Measurements from ENCODE around the gene PAX8. TPM values are rescaled to one million over a fixed set of nuclear protein-coding genes. Genes with fewer than 3 reads are reported as not detected.

Gene PAX8
- total RNA-seq, 1 donor from 2014 or later, result 1.4 TPM

DNA sequence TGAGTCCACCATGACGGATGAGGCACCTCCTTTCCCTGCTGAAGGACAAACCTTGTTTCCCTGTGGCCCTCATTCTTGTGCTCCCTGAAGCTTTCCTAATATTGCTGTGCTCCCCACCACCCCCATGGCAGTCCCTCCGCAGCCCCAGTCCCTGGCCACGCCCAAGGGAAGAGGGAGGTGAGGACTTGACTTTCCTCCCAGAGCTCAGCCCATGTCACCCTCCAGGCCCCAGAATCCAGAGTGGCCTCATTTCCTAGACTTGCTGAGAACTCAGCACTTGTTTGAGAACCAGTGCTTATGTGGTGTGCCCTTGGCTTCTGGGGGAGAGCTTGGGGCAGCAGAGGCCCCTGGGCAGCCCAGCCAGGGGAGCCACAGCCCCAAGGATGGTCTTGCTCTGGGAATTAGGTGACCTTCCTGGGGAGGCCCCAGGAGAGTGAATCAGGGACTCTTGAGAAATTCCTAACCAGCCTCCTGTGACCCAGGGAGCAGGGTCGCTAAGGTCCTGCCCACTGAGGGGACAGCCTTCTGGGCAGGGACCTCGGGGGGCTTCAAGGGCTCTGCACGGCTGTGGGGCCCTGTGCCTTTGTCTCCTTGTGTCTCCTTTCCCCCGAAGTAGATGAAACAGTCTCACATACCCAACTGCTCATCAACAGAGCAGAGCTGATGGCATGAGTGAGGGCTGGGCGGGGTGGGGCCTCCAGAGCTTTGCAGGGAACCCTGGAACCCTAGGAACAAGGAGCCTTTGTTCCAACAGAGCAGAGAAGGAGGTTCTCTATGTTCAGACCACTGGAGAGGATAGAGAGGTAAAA, 77.0 kb downstream of the PAX8 start:
- peaks cover under 1% of the 10 kb centered on the region for H3K36me3 Mint-ChIP-seq (ENCODE audit: unreplicated experiment)
- H3K4me1 Mint-ChIP-seq (ENCODE audit: low read depth, unreplicated experiment), result no peaks in the 10 kb centered on the region
- H3K27ac Mint-ChIP-seq (ENCODE audit: unreplicated experiment), result no peak overlapping the region
- H3K27me3 Mint-ChIP-seq (ENCODE audit: unreplicated experiment), result peaks cover 11% of the 10 kb centered on the region
- H3K4me3 Mint-ChIP-seq (ENCODE audit: unreplicated experiment), result no peak overlapping the region
- DNase-seq, result no peak
- TF ChIP-seq, protein P1, sequence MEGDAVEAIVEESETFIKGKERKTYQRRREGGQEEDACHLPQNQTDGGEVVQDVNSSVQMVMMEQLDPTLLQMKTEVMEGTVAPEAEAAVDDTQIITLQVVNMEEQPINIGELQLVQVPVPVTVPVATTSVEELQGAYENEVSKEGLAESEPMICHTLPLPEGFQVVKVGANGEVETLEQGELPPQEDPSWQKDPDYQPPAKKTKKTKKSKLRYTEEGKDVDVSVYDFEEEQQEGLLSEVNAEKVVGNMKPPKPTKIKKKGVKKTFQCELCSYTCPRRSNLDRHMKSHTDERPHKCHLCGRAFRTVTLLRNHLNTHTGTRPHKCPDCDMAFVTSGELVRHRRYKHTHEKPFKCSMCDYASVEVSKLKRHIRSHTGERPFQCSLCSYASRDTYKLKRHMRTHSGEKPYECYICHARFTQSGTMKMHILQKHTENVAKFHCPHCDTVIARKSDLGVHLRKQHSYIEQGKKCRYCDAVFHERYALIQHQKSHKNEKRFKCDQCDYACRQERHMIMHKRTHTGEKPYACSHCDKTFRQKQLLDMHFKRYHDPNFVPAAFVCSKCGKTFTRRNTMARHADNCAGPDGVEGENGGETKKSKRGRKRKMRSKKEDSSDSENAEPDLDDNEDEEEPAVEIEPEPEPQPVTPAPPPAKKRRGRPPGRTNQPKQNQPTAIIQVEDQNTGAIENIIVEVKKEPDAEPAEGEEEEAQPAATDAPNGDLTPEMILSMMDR (IDR thresholded peaks at IDR 0.05; ENCODE audit: partially characterized antibody, unreplicated experiment), result no peak
- H3K9me3 Mint-ChIP-seq (ENCODE audit: unreplicated experiment), result peaks cover 3% of the 10 kb centered on the region

DNA sequence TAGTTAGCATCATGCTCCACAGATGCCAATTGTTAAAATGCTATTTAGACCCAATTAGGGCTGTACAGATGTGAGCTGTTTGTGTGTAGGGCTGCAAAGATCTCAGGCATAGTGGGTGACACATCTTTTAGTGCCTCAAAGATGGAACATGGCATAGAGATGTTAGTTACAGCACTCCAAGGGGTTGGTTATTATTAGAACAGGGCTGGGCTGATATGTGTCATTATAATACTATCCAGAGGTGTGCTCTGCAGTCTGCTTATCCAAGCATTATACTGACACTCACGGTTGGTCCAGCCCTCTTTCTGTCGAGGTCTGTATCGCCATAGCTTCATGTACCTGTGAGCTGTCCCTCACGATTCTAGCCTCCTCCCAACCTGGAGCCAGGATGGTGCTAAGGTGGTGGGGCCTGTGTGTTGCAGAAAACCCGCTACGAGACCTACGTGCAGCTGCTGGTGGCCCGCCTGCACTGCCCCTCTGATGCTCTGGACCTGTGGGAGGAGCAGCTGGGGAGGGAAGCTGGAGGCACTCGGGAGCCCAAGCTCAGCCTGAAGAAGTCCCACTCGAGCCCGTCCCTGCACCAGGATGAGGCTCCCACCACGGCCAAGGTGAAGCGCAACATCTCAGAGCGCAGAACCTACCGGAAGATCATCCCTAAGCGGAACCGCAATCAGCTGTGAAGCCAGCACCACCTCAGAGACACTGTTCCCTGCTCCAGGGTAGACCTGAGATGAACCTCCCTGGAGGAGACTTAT, 77.8 kb downstream of the PAX8 start:
- H3K27ac Mint-ChIP-seq (ENCODE audit: unreplicated experiment), result no peak overlapping the region
- TF ChIP-seq, protein P1 (IDR thresholded peaks at IDR 0.05; ENCODE audit: partially characterized antibody, unreplicated experiment), result no peak
- peaks cover 6% of the 10 kb centered on the region for H3K36me3 Mint-ChIP-seq (ENCODE audit: unreplicated experiment)
- no peak for DNase-seq
- H3K4me3 Mint-ChIP-seq (ENCODE audit: unreplicated experiment), result no peak overlapping the region
- H3K27me3 Mint-ChIP-seq (ENCODE audit: unreplicated experiment), result peaks cover 11% of the 10 kb centered on the region
- H3K4me1 Mint-ChIP-seq (ENCODE audit: low read depth, unreplicated experiment), result no peaks in the 10 kb centered on the region
- H3K9me3 Mint-ChIP-seq (ENCODE audit: unreplicated experiment), result peaks cover 5% of the 10 kb centered on the region

DNA sequence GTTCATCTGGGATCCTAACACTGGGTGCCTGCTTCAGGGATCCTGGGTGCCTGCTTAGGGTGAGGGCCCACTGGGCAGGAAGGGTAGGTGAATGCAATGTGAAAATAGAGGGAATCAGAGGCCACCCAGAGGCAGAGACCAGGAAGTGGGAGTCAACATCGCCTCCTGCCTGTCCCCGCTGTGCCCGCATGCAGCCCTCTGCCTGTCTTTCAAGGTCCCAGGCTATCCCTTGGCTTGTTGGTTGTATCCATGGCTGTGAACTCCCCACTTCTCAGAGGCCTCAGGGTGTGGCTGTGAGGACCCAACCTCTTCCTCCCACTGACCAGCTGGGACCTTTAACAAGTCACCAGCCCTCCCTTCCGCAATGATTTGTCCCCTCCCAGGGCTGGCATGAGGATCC, 78.5 kb downstream of the PAX8 start:
- H3K27me3 Mint-ChIP-seq (ENCODE audit: unreplicated experiment), result peaks cover 9% of the 10 kb centered on the region

DNA sequence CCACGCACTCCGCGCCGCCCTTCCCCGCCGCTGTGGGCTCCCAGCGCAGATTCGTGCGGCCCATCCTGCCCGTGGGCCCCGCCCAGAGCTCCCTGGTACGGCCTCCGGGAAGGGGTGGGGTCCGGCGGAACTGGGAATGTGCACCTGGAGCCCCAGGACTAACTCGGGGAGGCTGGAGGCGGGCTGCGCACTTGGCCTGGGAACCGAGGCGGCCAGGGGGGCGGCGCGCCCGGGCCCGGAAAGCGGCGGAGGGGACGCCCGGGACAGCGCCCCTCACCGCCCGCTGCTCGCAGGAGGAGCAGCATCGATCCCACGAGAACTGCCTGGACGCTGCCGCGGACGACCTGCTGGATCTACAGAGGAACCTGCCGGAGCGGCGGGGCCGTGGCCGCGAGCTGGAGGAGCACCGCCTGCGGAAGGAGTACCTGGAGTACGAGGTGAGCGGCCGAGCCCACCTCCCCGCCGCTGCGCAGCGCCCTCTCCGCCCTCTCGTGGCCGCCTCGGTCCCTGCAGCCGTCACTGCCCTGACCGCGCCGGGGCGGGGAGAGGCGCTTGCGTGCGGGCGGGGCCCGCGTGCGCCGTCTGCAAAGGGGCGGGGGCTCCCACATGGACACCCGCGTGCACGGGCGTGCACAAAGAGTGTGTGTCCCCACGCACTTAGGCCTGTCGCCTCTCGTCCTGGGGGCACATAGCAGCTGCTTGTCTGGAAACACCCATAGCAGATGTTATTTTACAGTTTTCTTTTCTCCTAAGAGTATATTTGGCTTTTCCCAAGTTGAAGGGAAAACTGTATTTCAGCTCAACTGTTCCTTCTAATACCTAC, 79.7 kb downstream of the PAX8 start:
- Mint-ChIP-seq H3K4me1 (ENCODE audit: low read depth, unreplicated experiment) (no peaks in the 10 kb centered on the region), H3K9me3 (ENCODE audit: unreplicated experiment) (peaks cover 5% of the 10 kb centered on the region), H3K27me3 (ENCODE audit: unreplicated experiment) (peaks cover 8% of the 10 kb centered on the region), H3K4me3 (ENCODE audit: unreplicated experiment) (peak overlapping the region; percentile 74), H3K27ac (ENCODE audit: unreplicated experiment) (no peak overlapping the region), H3K36me3 (ENCODE audit: unreplicated experiment) (peaks cover 6% of the 10 kb centered on the region)
- TF ChIP-seq, protein P1 (IDR thresholded peaks at IDR 0.05; ENCODE audit: partially characterized antibody, unreplicated experiment), result peak; percentile 99
- DNase-seq, result peak; percentile 91

More for the DNA sequence above, 78.5 kb downstream of the PAX8 start:
- no peak overlapping the region for H3K4me3 Mint-ChIP-seq (ENCODE audit: unreplicated experiment)
- TF ChIP-seq, protein P1 (IDR thresholded peaks at IDR 0.05; ENCODE audit: partially characterized antibody, unreplicated experiment), result no peak
- H3K36me3 Mint-ChIP-seq (ENCODE audit: unreplicated experiment), result peaks cover 6% of the 10 kb centered on the region
- H3K9me3 Mint-ChIP-seq (ENCODE audit: unreplicated experiment), result peaks cover 5% of the 10 kb centered on the region
- H3K27ac Mint-ChIP-seq (ENCODE audit: unreplicated experiment), result no peak overlapping the region
- no peaks in the 10 kb centered on the region for H3K4me1 Mint-ChIP-seq (ENCODE audit: low read depth, unreplicated experiment)
- no peak for DNase-seq
